GM23248 (cell line): ENCODE data around the gene LMX1A. TPM values are rescaled to one million over a fixed set of nuclear protein-coding genes. Genes with fewer than 3 reads are reported as not detected.

Experiments
- DNase-seq: peaks from one replicate; pipeline ENCODE4 v3.0.0-alpha.2; 2015
- H2AFZ ChIP-seq: fragments of 200-600 bp; sonication (generic); 2 replicates; pipeline ENCODE4 v1.6.1; 2016; ENCODE audit warnings: antibody characterized with exemption
- H3F3A ChIP-seq: fragments of 200-600 bp; sonication (generic); 2 replicates; pipeline ENCODE4 v1.6.1; 2016; ENCODE audit warnings: mild to moderate bottlenecking, antibody characterized with exemption, mixed run types; ENCODE audit not compliant: insufficient read depth
- H3K27ac ChIP-seq: fragments of 200-600 bp; sonication (generic); 2 replicates; pipeline ENCODE4 v1.5.1; 2016; ENCODE audit warnings: mild to moderate bottlenecking
- H3K27me3 ChIP-seq: fragments of 200-600 bp; sonication (generic); replicated peaks from 2 replicates; pipeline ENCODE4 v1.6.1; 2016; ENCODE audit warnings: mild to moderate bottlenecking; ENCODE audit not compliant: insufficient read depth
- H3K36me3 ChIP-seq: fragments of 200-600 bp; sonication (generic); 2 replicates; pipeline ENCODE4 v1.6.1; 2016; ENCODE audit warnings: low read depth, mild to moderate bottlenecking
- H3K4me1 ChIP-seq: fragments of 200-600 bp; sonication (generic); 2 replicates; pipeline ENCODE4 v1.6.1; 2016; ENCODE audit warnings: mild to moderate bottlenecking; ENCODE audit not compliant: insufficient read depth
- H3K4me2 ChIP-seq: fragments of 200-600 bp; sonication (generic); one replicate; pipeline ENCODE4 v1.6.1; 2016; ENCODE audit warnings: mild to moderate bottlenecking; ENCODE audit not compliant: unreplicated experiment
- H3K4me3 ChIP-seq: fragments of 200-600 bp; sonication (generic); 2 replicates; pipeline ENCODE4 v1.5.1; 2016; ENCODE audit warnings: mild to moderate bottlenecking
- H3K79me2 ChIP-seq: fragments of 200-600 bp; sonication (generic); 2 replicates; pipeline ENCODE4 v1.6.1; 2016; ENCODE audit warnings: mild to moderate bottlenecking; ENCODE audit not compliant: insufficient read depth
- H3K9ac ChIP-seq: fragments of 200-600 bp; sonication (generic); 2 replicates; pipeline ENCODE4 v1.6.1; 2016; ENCODE audit warnings: mild to moderate bottlenecking
- H3K9me2 ChIP-seq: fragments of 200-600 bp; sonication (generic); 2 replicates; pipeline ENCODE4 v1.6.1; 2016; ENCODE audit warnings: mixed run types, mild to moderate bottlenecking, moderate library complexity; ENCODE audit not compliant: insufficient read depth
- H3K9me3 ChIP-seq: fragments of 200-600 bp; sonication (generic); one replicate; pipeline ENCODE4 v1.6.1; 2017; ENCODE audit warnings: low read depth
- H4K20me1 ChIP-seq: fragments of 200-600 bp; sonication (generic); 2 replicates; pipeline ENCODE4 v1.6.0; 2016; ENCODE audit not compliant: insufficient read depth
- EZH2 ChIP-seq: fragments of 200-600 bp; sonication (generic); IDR thresholded peaks from 2 replicates; pipeline ENCODE4 v1.6.1; 2018; ENCODE audit warnings: antibody characterized with exemption, mild to moderate bottlenecking; ENCODE audit not compliant: insufficient read depth, poor library complexity, severe bottlenecking
- EZH2phosphoT487 ChIP-seq: fragments of 200-600 bp; sonication (generic); IDR thresholded peaks from 2 replicates; pipeline ENCODE4 v1.6.1; 2018; ENCODE audit warnings: antibody characterized with exemption, moderate library complexity, mild to moderate bottlenecking, low read depth; ENCODE audit not compliant: insufficient read depth
- WGBS, 2 experiments: methylation state at CpG; one replicate each; pipeline ENCODE4 v1.1.6; 2015 to 2017; ENCODE audit warnings: low lambda C conversion rate in 2 of 2, low coverage in 1 of 2; ENCODE audit errors: missing lambda C conversion rate in 2 of 2; 5-methylcytosine and 5-hydroxymethylcytosine counted together
- in situ Hi-C: fragments of 300-500 bp; cut with MboI; formaldehyde crosslinking; loops from 2 replicates; pipeline ENCODE4 v1.15.0; 2020
- polyA plus RNA-seq: library from polyadenylated mRNA; unstranded; fragments of >200 nt; fragmentation: Nextera tagmentation; extraction: Ambion mirVana; gene quantifications from 2 replicates; pipeline ENCODE4 v1.2.1, GENCODE V29; 2016
- total RNA-seq: library from RNA; depleted of rRNA; stranded (reverse); fragments of >200 nt; shearing (Covaris generic); gene quantifications from 2 replicates; pipeline ENCODE4 v1.2.3, GENCODE V29; 2014

Gene LMX1A
- total and polyA plus RNA-seq, 2 experiments from 2014 or later = not detected

- no peaks in the 10 kb centered on the region for H3K36me3 ChIP-seq
- no peak overlapping the region for H3K27ac ChIP-seq
- no peak overlapping the region for H3K4me3 ChIP-seq
- no peaks in the 10 kb centered on the region for H3K4me1 ChIP-seq
- H2AFZ ChIP-seq = no peak overlapping the region
- H3F3A ChIP-seq = no peaks in the 10 kb centered on the region
- no peaks in the 10 kb centered on the region for H3K79me2 ChIP-seq
- WGBS, 2 experiments = 38 to 45% methylated on average over 7 of the region's 7 CpGs
- in situ Hi-C loops = no loop called here
- H3K9ac ChIP-seq = no peak overlapping the region
- no peak for TF ChIP-seq EZH2
- no peak for TF ChIP-seq EZH2phosphoT487
- no peaks in the 10 kb centered on the region for H3K9me2 ChIP-seq
- H3K4me2 ChIP-seq = no peak overlapping the region
- no peaks in the 10 kb centered on the region for H3K9me3 ChIP-seq
- no peak for DNase-seq
- H3K27me3 ChIP-seq = peaks cover 47% of the 10 kb centered on the region
- H4K20me1 ChIP-seq = no peaks in the 10 kb centered on the region
These were observed 11.0 kb downstream of the LMX1A start for GRCh38 chr1:165345502-165345901.

DNA sequence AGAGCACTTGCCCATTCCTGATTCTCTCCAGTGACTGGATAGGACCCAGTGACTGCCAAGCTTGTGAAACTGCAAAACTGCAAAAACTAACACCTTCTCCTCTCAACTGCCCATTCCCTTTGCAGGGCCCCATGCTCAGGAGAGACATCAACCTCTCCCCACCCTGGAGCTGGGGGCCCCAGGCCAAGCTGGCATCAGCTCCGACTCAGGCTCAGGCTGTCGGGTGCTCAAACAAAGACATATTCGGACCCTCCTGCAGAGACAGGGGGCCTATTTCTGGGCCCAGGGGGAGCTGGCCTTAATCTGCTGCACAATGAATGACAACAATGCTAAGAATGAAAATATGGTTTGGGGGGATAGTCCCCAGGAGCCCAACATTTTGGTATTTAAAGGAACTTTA lies 11.8 kb downstream of the LMX1A start:
- Histone ChIP-seq H3K9me2 (no peaks in the 10 kb centered on the region), H3K9me3 (no peaks in the 10 kb centered on the region), H3K27me3 (peaks cover 39% of the 10 kb centered on the region), H3K4me2 (no peak overlapping the region), H3K9ac (no peak overlapping the region), H3K4me3 (no peak overlapping the region), H3K36me3 (no peaks in the 10 kb centered on the region), H3K79me2 (no peaks in the 10 kb centered on the region), H3F3A (no peaks in the 10 kb centered on the region), H2AFZ (no peak overlapping the region), H3K4me1 (no peaks in the 10 kb centered on the region), H4K20me1 (no peaks in the 10 kb centered on the region), H3K27ac (no peak overlapping the region)
- in situ Hi-C loops = no loop called here
- 7 to 16% methylated on average over 3 of the region's 3 CpGs for WGBS, 2 experiments
- no peak for DNase-seq
- no peak for TF ChIP-seq EZH2phosphoT487
- no peak for TF ChIP-seq EZH2

DNA sequence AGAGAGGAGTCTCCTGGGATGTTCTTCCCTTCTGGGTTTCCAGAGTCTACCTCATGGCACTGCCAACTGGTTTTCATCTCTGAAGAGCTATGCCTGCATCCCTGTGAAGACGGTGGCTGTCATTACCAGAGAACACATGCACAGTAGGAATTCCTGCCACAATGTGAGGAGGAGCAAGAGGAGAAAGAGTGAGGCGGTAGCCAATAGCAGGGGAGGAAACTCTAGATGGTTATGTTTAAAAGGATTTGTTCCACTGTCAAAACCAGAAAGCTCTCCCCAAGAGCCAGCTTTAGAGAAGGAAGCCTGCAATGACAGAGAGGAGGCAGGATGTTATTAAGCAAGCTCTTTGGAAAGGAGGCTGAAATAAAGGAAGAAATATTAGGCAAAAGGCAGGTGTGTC lies 12.3 kb downstream of the LMX1A start:
- WGBS, 2 experiments = 2% methylated on average over 2 of the region's 2 CpGs
- Histone ChIP-seq H3K4me1 (no peaks in the 10 kb centered on the region), H3K4me3 (no peak overlapping the region), H3K36me3 (no peaks in the 10 kb centered on the region), H3K4me2 (no peak overlapping the region), H3K9me3 (no peaks in the 10 kb centered on the region), H3F3A (no peaks in the 10 kb centered on the region), H3K9me2 (no peaks in the 10 kb centered on the region), H4K20me1 (no peaks in the 10 kb centered on the region), H3K79me2 (no peaks in the 10 kb centered on the region), H3K9ac (no peak overlapping the region), H2AFZ (no peak overlapping the region), H3K27ac (no peak overlapping the region), H3K27me3 (peaks cover 36% of the 10 kb centered on the region)
- in situ Hi-C loops = no loop called here
- DNase-seq = no peak
- TF ChIP-seq EZH2 (no peak), EZH2phosphoT487 (no peak)

GRCh38 chr1:165342587-165342986 lies 13.9 kb downstream of the LMX1A start:
- no peaks in the 10 kb centered on the region for H3K4me1 ChIP-seq
- no peak overlapping the region for H2AFZ ChIP-seq
- H3K79me2 ChIP-seq = no peaks in the 10 kb centered on the region
- H3F3A ChIP-seq = no peaks in the 10 kb centered on the region
- no peak overlapping the region for H3K4me2 ChIP-seq
- no peaks in the 10 kb centered on the region for H3K9me2 ChIP-seq
- WGBS, 2 experiments = 65 to 66% methylated on average over 2 of the region's 2 CpGs
- in situ Hi-C loops = no loop called here
- H3K9ac ChIP-seq = no peak overlapping the region
- no peaks in the 10 kb centered on the region for H3K9me3 ChIP-seq
- TF ChIP-seq EZH2 = no peak
- TF ChIP-seq EZH2phosphoT487 = no peak
- DNase-seq = no peak
- H3K27me3 ChIP-seq = peaks cover 24% of the 10 kb centered on the region
- H4K20me1 ChIP-seq = no peaks in the 10 kb centered on the region
- no peak overlapping the region for H3K27ac ChIP-seq
- H3K4me3 ChIP-seq = no peak overlapping the region
- H3K36me3 ChIP-seq = no peaks in the 10 kb centered on the region

- no peaks in the 10 kb centered on the region for H4K20me1 ChIP-seq
These were observed 14.3 kb downstream of the LMX1A start for GRCh38 chr1:165342168-165342567.

More at GRCh38 chr1:165342168-165342567, 14.3 kb downstream of the LMX1A start:
- Histone ChIP-seq H3K9me2 (no peaks in the 10 kb centered on the region), H3K4me1 (no peaks in the 10 kb centered on the region), H3K79me2 (no peaks in the 10 kb centered on the region), H3K4me2 (no peak overlapping the region), H3K36me3 (no peaks in the 10 kb centered on the region), H3K9me3 (no peaks in the 10 kb centered on the region), H2AFZ (no peak overlapping the region), H3K4me3 (no peak overlapping the region), H3K9ac (no peak overlapping the region), H3F3A (no peaks in the 10 kb centered on the region), H3K27ac (no peak overlapping the region), H3K27me3 (peaks cover 22% of the 10 kb centered on the region)
- DNase-seq = no peak
- WGBS, 2 experiments = 38 to 63% methylated on average over 2 of the region's 2 CpGs
- in situ Hi-C loops = no loop called here
- TF ChIP-seq EZH2 (no peak), EZH2phosphoT487 (no peak)
